ENCODE data around the gene DGAT2L6. TPM values are rescaled to one million over a fixed set of nuclear protein-coding genes. Genes with fewer than 3 reads are reported as not detected.
"Not testable (repeated sequence)": the region's sequence is repeated elsewhere in the genome, so short reads cannot be mapped to it uniquely, and the experiment has no call there.

Gene DGAT2L6
- total RNA-seq, 2 experiments from 2014 or later, result not detected

DNA sequence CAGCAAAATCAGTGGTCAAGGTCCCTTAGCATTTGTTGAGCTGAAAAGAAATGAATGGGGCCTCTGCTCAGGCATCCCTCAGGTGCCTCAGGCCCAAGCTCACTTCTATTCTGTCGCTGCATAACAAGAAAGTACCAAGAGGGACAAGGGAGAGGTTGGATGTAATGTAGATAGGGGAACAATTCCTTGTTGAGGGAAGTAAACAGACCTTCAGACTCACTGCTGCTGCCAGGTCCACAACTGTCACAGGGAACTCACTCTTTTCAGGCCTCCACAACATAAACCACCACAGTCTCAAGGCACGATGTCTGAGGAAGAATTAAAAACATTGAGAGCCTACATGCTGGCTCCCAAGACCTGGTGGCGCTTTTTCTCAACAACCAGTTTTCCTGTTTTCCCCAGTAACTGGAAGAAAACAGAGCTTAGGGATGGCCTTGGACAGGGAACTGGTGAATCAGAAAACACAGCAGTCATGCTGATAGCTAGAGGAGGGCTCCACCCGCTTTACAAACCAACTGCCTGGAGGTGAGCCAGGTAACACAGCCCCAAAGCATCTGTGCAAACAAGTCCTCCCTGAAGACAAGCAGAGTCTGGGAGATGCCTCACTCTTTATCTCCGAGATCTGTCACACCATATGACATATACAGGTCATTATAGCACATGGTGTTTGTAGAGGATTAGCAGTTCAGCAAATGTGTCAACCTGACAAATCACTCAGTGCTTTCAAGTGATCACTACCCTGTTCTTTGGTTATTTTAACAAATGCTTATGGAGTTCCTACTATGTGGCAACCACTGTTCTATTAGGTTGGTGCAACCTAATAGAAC lies 42.9 kb downstream of the DGAT2L6 start:
- Mint-ChIP-seq H3K27ac (no peak overlapping the region), H3K4me1 (no peaks in the 10 kb centered on the region), H3K4me3 (no peak overlapping the region), H3K27me3 (no peaks in the 10 kb centered on the region), H3K9me3 (no peaks in the 10 kb centered on the region), H3K36me3 (ENCODE audit: low read depth) (no peaks in the 10 kb centered on the region)
- POLR2A ChIA-PET, result no interaction called here
- CTCF ChIA-PET, result no interaction called here
- DNase-seq, result no peak

- Mint-ChIP-seq H3K9me3 (no peaks in the 10 kb centered on the region), H3K27me3 (no peaks in the 10 kb centered on the region), H3K4me1 (no peaks in the 10 kb centered on the region), H3K4me3 (no peak overlapping the region), H3K36me3 (ENCODE audit: low read depth) (no peaks in the 10 kb centered on the region), H3K27ac (no peak overlapping the region)
- ChIA-PET POLR2A (no interaction called here), CTCF (no interaction called here)
- DNase-seq, result no peak
Measured at GRCh38 chrX:70226048-70226447, 48.8 kb downstream of the DGAT2L6 start.

- H3K9me3 Mint-ChIP-seq, result no peaks in the 10 kb centered on the region
Measured at GRCh38 chrX:70226687-70227086, 49.4 kb downstream of the DGAT2L6 start.

DNA sequence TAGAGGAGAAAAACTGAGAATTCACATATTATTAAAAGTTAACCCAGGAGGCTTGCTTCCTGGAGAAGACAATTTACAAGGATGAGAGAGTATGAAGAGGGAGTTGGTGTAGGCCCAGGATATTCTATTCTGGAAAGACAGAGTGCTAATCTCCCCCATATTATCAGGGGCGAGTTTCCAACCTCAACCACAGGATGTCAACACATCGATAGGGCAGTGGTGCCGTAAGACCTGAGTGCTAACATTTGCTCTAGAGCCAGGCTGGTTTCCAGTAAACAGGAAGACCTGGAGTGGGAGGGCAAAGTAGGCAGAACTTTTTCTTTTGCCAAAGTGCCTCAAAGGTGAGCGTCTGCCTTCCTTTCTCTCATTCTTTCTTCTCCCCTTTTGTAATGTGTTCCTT lies 54.4 kb downstream of the DGAT2L6 start:
- no peak for DNase-seq
- Mint-ChIP-seq H3K4me1 (peaks cover 3% of the 10 kb centered on the region), H3K27me3 (no peaks in the 10 kb centered on the region), H3K27ac (no peak overlapping the region), H3K9me3 (no peaks in the 10 kb centered on the region), H3K36me3 (ENCODE audit: low read depth) (no peaks in the 10 kb centered on the region), H3K4me3 (no peak overlapping the region)
- ChIA-PET POLR2A (no interaction called here), CTCF (no interaction called here)

More at GRCh38 chrX:70226687-70227086, 49.4 kb downstream of the DGAT2L6 start:
- Mint-ChIP-seq H3K36me3 (ENCODE audit: low read depth) (no peaks in the 10 kb centered on the region), H3K27ac (no peak overlapping the region), H3K27me3 (no peaks in the 10 kb centered on the region), H3K4me1 (no peaks in the 10 kb centered on the region), H3K4me3 (no peak overlapping the region)
- ChIA-PET CTCF (no interaction called here), POLR2A (no interaction called here)
- DNase-seq, result no peak

- CTCF ChIA-PET, result no interaction called here
- no peaks in the 10 kb centered on the region for H3K27me3 Mint-ChIP-seq
Measured at GRCh38 chrX:70234355-70234754, 57.1 kb downstream of the DGAT2L6 start, which contains the start of gene AWAT1. AWAT1 (plus strand) TSS chrX:70234655; CDS start chrX:70234696, 41 bp downstream.

DNA sequence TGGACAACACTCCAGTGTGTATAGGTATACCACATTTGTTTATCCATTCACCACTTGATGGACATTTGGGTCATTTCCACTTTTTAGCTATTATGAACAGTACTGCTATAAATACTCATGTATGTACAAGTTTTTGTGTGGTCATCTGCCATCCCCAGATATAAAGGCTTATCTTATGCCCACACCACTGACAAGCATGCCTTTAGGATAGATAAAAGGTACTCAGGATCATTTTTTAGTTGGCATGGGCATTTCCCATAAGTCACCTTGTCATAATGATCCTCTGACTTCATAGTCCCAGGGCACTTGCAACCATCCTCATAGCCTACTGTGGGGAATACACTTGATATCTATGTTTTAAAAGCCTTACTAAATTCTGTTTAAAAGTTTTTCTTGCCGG lies 63.5 kb downstream of the DGAT2L6 start:
- POLR2A ChIA-PET, result no interaction called here
- no peaks in the 10 kb centered on the region for H3K27me3 Mint-ChIP-seq
- peaks cover 10% of the 10 kb centered on the region for H3K4me1 Mint-ChIP-seq
- H3K27ac Mint-ChIP-seq, result no peak overlapping the region
- no peaks in the 10 kb centered on the region for H3K9me3 Mint-ChIP-seq
- no peak overlapping the region for H3K4me3 Mint-ChIP-seq
- DNase-seq, result no peak
- CTCF ChIA-PET, result no interaction called here
- no peaks in the 10 kb centered on the region for H3K36me3 Mint-ChIP-seq (ENCODE audit: low read depth)

More at GRCh38 chrX:70234355-70234754, 57.1 kb downstream of the DGAT2L6 start, which contains the start of gene AWAT1:
- DNase-seq, result no peak
- Mint-ChIP-seq H3K9me3 (no peaks in the 10 kb centered on the region), H3K4me1 (peaks cover 3% of the 10 kb centered on the region), H3K27ac (no peak within 1 kb of the TSS), H3K4me3 (no peak within 1 kb of the TSS), H3K36me3 (ENCODE audit: low read depth) (no peaks in the 10 kb centered on the region)
- POLR2A ChIA-PET, result no interaction called here

DNA sequence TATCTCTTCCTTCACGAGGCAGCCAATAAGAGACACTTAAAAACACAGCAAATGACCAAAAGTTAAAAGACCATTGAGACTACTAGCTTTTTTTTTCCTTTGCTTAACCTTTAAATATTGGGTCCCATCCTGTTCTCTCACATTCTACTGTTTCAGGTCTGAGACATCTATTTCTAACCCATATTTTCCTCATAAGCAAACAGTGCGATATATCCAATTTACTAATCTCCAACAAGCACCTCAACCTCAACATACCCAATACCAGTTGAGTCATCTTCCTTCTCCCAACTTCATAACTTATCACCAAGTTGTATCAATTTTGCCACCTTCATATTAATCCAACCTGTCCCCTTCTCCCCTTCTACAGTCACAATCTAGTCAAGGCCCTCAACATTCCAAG lies 64.2 kb downstream of the DGAT2L6 start:
- Mint-ChIP-seq H3K4me3 (no peak overlapping the region), H3K4me1 (peaks cover 10% of the 10 kb centered on the region), H3K27me3 (no peaks in the 10 kb centered on the region), H3K27ac (no peak overlapping the region), H3K36me3 (ENCODE audit: low read depth) (no peaks in the 10 kb centered on the region), H3K9me3 (no peaks in the 10 kb centered on the region)
- ChIA-PET POLR2A (no interaction called here), CTCF (no interaction called here)
- no peak for DNase-seq

GRCh38 chrX:70243601-70244000 lies 66.3 kb downstream of the DGAT2L6 start:
- H3K36me3 Mint-ChIP-seq (ENCODE audit: low read depth); H3K27me3 Mint-ChIP-seq; H3K4me1 Mint-ChIP-seq; H3K27ac Mint-ChIP-seq; H3K4me3 Mint-ChIP-seq; CTCF ChIA-PET; H3K9me3 Mint-ChIP-seq; DNase-seq; POLR2A ChIA-PET: not testable (repeated sequence)

- Mint-ChIP-seq H3K9me3 (no peaks in the 10 kb centered on the region), H3K27ac (no peak overlapping the region), H3K27me3 (no peaks in the 10 kb centered on the region), H3K4me3 (no peak overlapping the region), H3K36me3 (ENCODE audit: low read depth) (no peaks in the 10 kb centered on the region), H3K4me1 (peaks cover 10% of the 10 kb centered on the region)
- no peak for DNase-seq
- POLR2A ChIA-PET, result no interaction called here
- CTCF ChIA-PET, result no interaction called here
Measured at GRCh38 chrX:70244881-70245280, 67.6 kb downstream of the DGAT2L6 start.

DNA sequence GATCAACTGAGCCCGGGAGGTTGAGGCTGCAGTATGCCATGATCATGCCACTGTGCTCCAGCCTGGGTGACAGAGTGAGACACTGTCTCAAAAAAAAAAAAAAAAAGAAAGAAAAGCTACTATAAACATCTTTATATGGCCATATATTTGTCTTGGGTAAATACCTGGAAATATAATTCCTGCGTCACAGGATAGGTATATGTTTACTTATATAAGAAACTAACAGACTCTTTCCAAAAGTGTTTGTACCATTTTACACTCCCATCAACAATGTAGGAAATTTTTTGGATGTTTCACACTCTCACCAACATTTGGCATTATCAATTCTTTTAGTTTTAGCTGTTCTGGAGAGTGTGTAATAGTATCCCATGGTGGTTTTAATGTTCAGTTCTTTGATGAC lies 70.0 kb downstream of the DGAT2L6 start:
- no peaks in the 10 kb centered on the region for H3K9me3 Mint-ChIP-seq
- no peak overlapping the region for H3K27ac Mint-ChIP-seq
- no peaks in the 10 kb centered on the region for H3K36me3 Mint-ChIP-seq (ENCODE audit: low read depth)
- ChIA-PET POLR2A (no interaction called here), CTCF (no interaction called here)
- peaks cover 10% of the 10 kb centered on the region for H3K4me1 Mint-ChIP-seq
- H3K27me3 Mint-ChIP-seq, result no peaks in the 10 kb centered on the region
- no peak overlapping the region for H3K4me3 Mint-ChIP-seq
- DNase-seq, result no peak

- no peak overlapping the region for H3K4me3 Mint-ChIP-seq
- no peaks in the 10 kb centered on the region for H3K27me3 Mint-ChIP-seq
- peaks cover 15% of the 10 kb centered on the region for H3K4me1 Mint-ChIP-seq
- no peak for DNase-seq
- H3K36me3 Mint-ChIP-seq (ENCODE audit: low read depth), result no peaks in the 10 kb centered on the region
- H3K9me3 Mint-ChIP-seq, result no peaks in the 10 kb centered on the region
- CTCF ChIA-PET, result no interaction called here
- POLR2A ChIA-PET, result no interaction called here
- no peak overlapping the region for H3K27ac Mint-ChIP-seq
Measured at GRCh38 chrX:70252491-70252890, 75.2 kb downstream of the DGAT2L6 start.

DNA sequence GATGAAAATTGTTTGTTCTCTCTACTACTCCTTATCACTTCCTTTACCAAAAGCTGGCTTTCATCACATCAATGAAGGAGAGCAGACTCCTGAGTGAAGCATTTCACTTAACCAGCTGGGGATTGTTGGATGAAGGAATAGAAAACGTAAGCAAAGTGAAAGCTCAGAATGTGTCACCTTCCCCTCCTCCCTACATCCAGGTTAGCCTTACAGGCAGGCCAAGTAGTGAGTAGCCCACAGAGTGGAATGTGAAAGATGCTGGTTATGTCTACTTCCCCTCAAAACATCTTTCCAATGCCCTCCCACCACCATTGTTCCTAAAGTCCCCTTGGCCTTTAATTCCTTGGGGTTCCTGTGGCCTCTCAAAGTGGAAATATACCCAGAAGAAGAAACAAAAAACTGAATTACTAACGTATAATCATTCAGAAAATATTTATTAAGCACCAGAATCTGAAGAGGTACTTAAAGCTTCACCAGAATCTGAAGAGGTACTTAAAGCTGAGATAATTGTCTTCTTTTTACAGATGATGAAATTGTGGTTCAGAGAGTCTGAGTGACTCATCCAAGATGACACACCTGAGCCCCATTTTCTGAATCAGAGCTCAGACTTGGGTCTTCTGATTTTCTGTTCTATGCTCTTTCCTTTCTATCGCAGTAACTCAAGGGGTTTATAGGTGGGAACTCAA lies 76.2 kb downstream of the DGAT2L6 start:
- ChIA-PET POLR2A (no interaction called here), CTCF (no interaction called here)
- Mint-ChIP-seq H3K27me3 (no peaks in the 10 kb centered on the region), H3K36me3 (ENCODE audit: low read depth) (no peaks in the 10 kb centered on the region), H3K27ac (no peak overlapping the region), H3K4me3 (no peak overlapping the region), H3K4me1 (peaks cover 17% of the 10 kb centered on the region), H3K9me3 (no peaks in the 10 kb centered on the region)
- no peak for DNase-seq

GRCh38 chrX:70254063-70254400 lies 76.7 kb downstream of the DGAT2L6 start:
- no peak for DNase-seq
- Mint-ChIP-seq H3K36me3 (ENCODE audit: low read depth) (no peaks in the 10 kb centered on the region), H3K27ac (no peak overlapping the region), H3K4me3 (no peak overlapping the region), H3K9me3 (no peaks in the 10 kb centered on the region), H3K27me3 (no peaks in the 10 kb centered on the region), H3K4me1 (peaks cover 17% of the 10 kb centered on the region)
- POLR2A ChIA-PET, result no interaction called here
- CTCF ChIA-PET, result no interaction called here

- H3K27me3 Mint-ChIP-seq, result no peaks in the 10 kb centered on the region
- POLR2A ChIA-PET, result no interaction called here
- no peaks in the 10 kb centered on the region for H3K9me3 Mint-ChIP-seq
- peaks cover 17% of the 10 kb centered on the region for H3K4me1 Mint-ChIP-seq
- CTCF ChIA-PET, result no interaction called here
- H3K4me3 Mint-ChIP-seq, result no peak overlapping the region
- H3K36me3 Mint-ChIP-seq (ENCODE audit: low read depth), result no peaks in the 10 kb centered on the region
- no peak for DNase-seq
- H3K27ac Mint-ChIP-seq, result no peak overlapping the region
Measured at GRCh38 chrX:70254909-70255308, 77.6 kb downstream of the DGAT2L6 start.

Measured in activated CD4-positive, alpha-beta memory T cell treated with anti-CD3 and anti-CD28 coated beads, Interleukin-2, amount 10 ng/mL, durations not matched to agents 7 days and 5 days (primary cell).